ENCODE measurements around the gene GLT6D1. TPM values are rescaled to one million over a fixed set of nuclear protein-coding genes. Genes with fewer than 3 reads are reported as not detected.

The GLT6D1 gene
- total RNA-seq, 1 donor from 2014 or later = not detected

- Mint-ChIP-seq H3K36me3 (ENCODE audit: unreplicated experiment) (peaks cover 6% of the 10 kb centered on the region), H3K9me3 (ENCODE audit: unreplicated experiment) (peaks cover 5% of the 10 kb centered on the region), H3K4me1 (ENCODE audit: low read depth, unreplicated experiment) (no peaks in the 10 kb centered on the region), H3K4me3 (ENCODE audit: unreplicated experiment) (no peak overlapping the region), H3K27me3 (ENCODE audit: unreplicated experiment) (peaks cover 4% of the 10 kb centered on the region), H3K27ac (ENCODE audit: unreplicated experiment) (no peak overlapping the region)
- no peak for TF ChIP-seq CTCF (IDR thresholded peaks at IDR 0.05; ENCODE audit: partially characterized antibody, unreplicated experiment)
- no peak for DNase-seq
Measured at GRCh38 chr9:135579356-135579755, 60.0 kb downstream of the GLT6D1 start.

GRCh38 chr9:135577256-135577655 lies 62.1 kb downstream of the GLT6D1 start:
- Mint-ChIP-seq H3K27me3 (ENCODE audit: unreplicated experiment) (peaks cover 4% of the 10 kb centered on the region), H3K4me1 (ENCODE audit: low read depth, unreplicated experiment) (no peaks in the 10 kb centered on the region), H3K36me3 (ENCODE audit: unreplicated experiment) (peaks cover 6% of the 10 kb centered on the region), H3K9me3 (ENCODE audit: unreplicated experiment) (peaks cover 5% of the 10 kb centered on the region), H3K4me3 (ENCODE audit: unreplicated experiment) (no peak overlapping the region), H3K27ac (ENCODE audit: unreplicated experiment) (no peak overlapping the region)
- DNase-seq = no peak
- TF ChIP-seq CTCF (IDR thresholded peaks at IDR 0.05; ENCODE audit: partially characterized antibody, unreplicated experiment) = no peak

- no peak for TF ChIP-seq CTCF (IDR thresholded peaks at IDR 0.05; ENCODE audit: partially characterized antibody, unreplicated experiment)
- DNase-seq = no peak
- H3K9me3 Mint-ChIP-seq (ENCODE audit: unreplicated experiment) = peaks cover 2% of the 10 kb centered on the region
- no peak overlapping the region for H3K27ac Mint-ChIP-seq (ENCODE audit: unreplicated experiment)
- no peak overlapping the region for H3K4me3 Mint-ChIP-seq (ENCODE audit: unreplicated experiment)
- H3K4me1 Mint-ChIP-seq (ENCODE audit: low read depth, unreplicated experiment) = no peaks in the 10 kb centered on the region
- H3K36me3 Mint-ChIP-seq (ENCODE audit: unreplicated experiment) = no peaks in the 10 kb centered on the region
- peaks cover 2% of the 10 kb centered on the region for H3K27me3 Mint-ChIP-seq (ENCODE audit: unreplicated experiment)
Measured at GRCh38 chr9:135575995-135576631, 63.2 kb downstream of the GLT6D1 start.

GRCh38 chr9:135574943-135575342 lies 64.4 kb downstream of the GLT6D1 start:
- Mint-ChIP-seq H3K9me3 (ENCODE audit: unreplicated experiment) (peaks cover 2% of the 10 kb centered on the region), H3K4me3 (ENCODE audit: unreplicated experiment) (no peak overlapping the region), H3K4me1 (ENCODE audit: low read depth, unreplicated experiment) (no peaks in the 10 kb centered on the region), H3K27ac (ENCODE audit: unreplicated experiment) (no peak overlapping the region), H3K36me3 (ENCODE audit: unreplicated experiment) (no peaks in the 10 kb centered on the region), H3K27me3 (ENCODE audit: unreplicated experiment) (peaks cover 2% of the 10 kb centered on the region)
- DNase-seq = no peak
- no peak for TF ChIP-seq CTCF (IDR thresholded peaks at IDR 0.05; ENCODE audit: partially characterized antibody, unreplicated experiment)

- Mint-ChIP-seq H3K27me3 (ENCODE audit: unreplicated experiment) (peaks cover 2% of the 10 kb centered on the region), H3K27ac (ENCODE audit: unreplicated experiment) (no peak overlapping the region), H3K4me3 (ENCODE audit: unreplicated experiment) (no peak overlapping the region), H3K9me3 (ENCODE audit: unreplicated experiment) (peaks cover 2% of the 10 kb centered on the region), H3K36me3 (ENCODE audit: unreplicated experiment) (no peaks in the 10 kb centered on the region), H3K4me1 (ENCODE audit: low read depth, unreplicated experiment) (no peaks in the 10 kb centered on the region)
- DNase-seq = no peak
- no peak for TF ChIP-seq CTCF (IDR thresholded peaks at IDR 0.05; ENCODE audit: partially characterized antibody, unreplicated experiment)
Measured at GRCh38 chr9:135574331-135574730, 65.0 kb downstream of the GLT6D1 start.

Other genes with a start within 250 kb of the GLT6D1 start
- 22.2 TPM for gene PPP1R26, start 159.8 kb downstream of the GLT6D1 start, total RNA-seq (ENCODE audit: unreplicated experiment)
- 30.7 TPM for gene MRPS2, start 138.9 kb downstream of the GLT6D1 start, total RNA-seq (ENCODE audit: unreplicated experiment)
- not detected for gene LCN1, start 118.1 kb downstream of the GLT6D1 start, total RNA-seq (ENCODE audit: unreplicated experiment)
- not detected for gene OBP2A, start 93.4 kb downstream of the GLT6D1 start, total RNA-seq (ENCODE audit: unreplicated experiment)
- gene PAEP, start 77.8 kb downstream of the GLT6D1 start, total RNA-seq (ENCODE audit: unreplicated experiment) = not detected
- not detected for gene LCN9, start 23.8 kb upstream of the GLT6D1 start, total RNA-seq (ENCODE audit: unreplicated experiment)
- gene SOHLH1, start 59.9 kb upstream of the GLT6D1 start, total RNA-seq (ENCODE audit: unreplicated experiment) = not detected
- 0.76 TPM for gene KCNT1, start 62.6 kb upstream of the GLT6D1 start, total RNA-seq (ENCODE audit: unreplicated experiment)

All from glutamatergic neuron (in vitro differentiated cells).